T-helper 17 cell (primary cell): ENCODE measurements around the gene TYSND1. TPM values are rescaled to one million over a fixed set of nuclear protein-coding genes. Genes with fewer than 3 reads are reported as not detected.

ENCODE experiments used
- total RNA-seq, 4 donors: library from RNA in 2 of 4; stranded (reverse) in 2 of 4; gene quantifications; one replicate each; pipeline ENCODE4 v1.2.3 and lab custom pipeline; 2022 to 2026

TYSND1 gene
- total RNA-seq, 2 donors from 2014 or later: 14.2 to 14.9 TPM

Other genes starting within 250 kb of the TYSND1 start
- gene MACROH2A2, start 93.9 kb downstream of the TYSND1 start, total RNA-seq: 1 to 10 TPM; 2.7 to 4.9 TPM
- 1 to 10 TPM; 2.1 to 3.0 TPM for gene AIFM2, start 13.9 kb downstream of the TYSND1 start, total RNA-seq
- 100 to 1,000 TPM; 131 to 132 TPM for gene SAR1A, start 23.8 kb upstream of the TYSND1 start, total RNA-seq
- 10 to 100 TPM; 69.8 to 80.9 TPM for gene PPA1, start 86.7 kb upstream of the TYSND1 start, total RNA-seq
- not detected for gene NPFFR1, start 137.3 kb upstream of the TYSND1 start, total RNA-seq
- 1 to 10 TPM; 1.9 to 2.5 TPM for gene LRRC20, start 235.9 kb upstream of the TYSND1 start, total RNA-seq